ENCODE data around the gene RPL23. TPM values are rescaled to one million over a fixed set of nuclear protein-coding genes. Genes with fewer than 3 reads are reported as not detected.

Gene RPL23
- total and polyA plus RNA-seq, 9 of the 15 experiments (the other 6 are each of a cell fraction or from before 2014, with no cell fraction given) = 1,745 to 3,667 (median 3,096) TPM

DNA sequence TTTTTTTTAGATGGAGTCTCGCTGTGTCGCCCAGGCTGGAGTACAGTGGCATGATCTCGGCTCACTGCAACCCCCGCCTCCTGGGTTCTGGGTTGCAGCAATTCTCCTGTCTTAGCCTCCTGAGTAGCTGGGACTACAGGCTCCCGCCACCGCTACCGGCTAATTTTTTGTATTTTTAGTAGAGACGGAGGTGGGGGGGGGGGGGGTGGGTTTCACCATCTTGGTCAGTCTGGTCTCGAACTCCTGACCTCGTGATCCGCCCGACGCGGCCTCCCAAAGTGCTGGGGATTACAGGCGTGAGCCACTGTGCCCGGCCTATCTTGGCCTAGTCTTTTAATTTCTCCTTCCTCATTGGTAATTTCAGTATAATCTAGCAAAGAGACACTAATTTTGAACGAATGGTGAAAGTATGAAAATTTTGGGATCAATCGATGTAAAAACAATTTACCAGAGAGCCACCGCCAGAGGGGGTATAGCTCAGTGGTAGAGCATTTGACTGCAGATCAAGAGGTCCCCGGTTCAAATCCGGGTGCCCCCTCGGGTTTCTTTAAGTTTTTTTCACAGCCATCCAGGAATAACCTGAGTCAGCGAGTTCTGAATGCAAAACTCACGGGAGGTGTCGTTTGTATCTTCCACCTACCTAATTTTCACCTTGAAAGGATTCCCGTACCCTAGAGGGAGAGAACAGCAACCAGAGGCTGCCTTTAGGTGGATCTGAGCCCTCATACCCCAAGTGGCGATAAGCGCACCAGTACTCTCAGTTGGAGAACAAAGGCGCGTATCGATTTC, 13.9 kb upstream of the RPL23 start (continued):
- TF ChIP-seq POLR2AphosphoS2 (IDR thresholded peaks at IDR 0.05; ENCODE audit: low read length) (no peak), GMEB1 (CRISPR knock-in tag; IDR thresholded peaks at IDR 0.05) (peak; percentile 40; the same call in 1 of the 2 replicates), VEZF1 (CRISPR knock-in tag; IDR thresholded peaks at IDR 0.05) (peak; percentile 83), SMAD4 (CRISPR knock-in tag; conservative IDR thresholded peaks at IDR 0.05) (peak; percentile 27; the same call in 1 of the 2 replicates), BDP1 (IDR thresholded peaks at IDR 0.05; ENCODE audit: insufficient read depth, insufficient read length) (peak; percentile 57), PHB (CRISPR knock-in tag; IDR thresholded peaks at IDR 0.05) (no peak), POLR2G (IDR thresholded peaks at IDR 0.05; ENCODE audit: low read depth, low read length) (no peak), TCF7 (IDR thresholded peaks at IDR 0.05; ENCODE audit: borderline replicate concordance) (0 out of 2 replicates have a peak, but pooled peaks have one; percentile 1), MAFK (IDR thresholded peaks at IDR 0.05; ENCODE audit: low read length) (peak; percentile 96), POLR3G (IDR thresholded peaks at IDR 0.05; ENCODE audit: extremely low read depth, insufficient read length, insufficient replicate concordance) (peak; percentile 37), NBN (IDR thresholded peaks at IDR 0.05; ENCODE audit: low read depth) (peak; percentile 80; the same call in 1 of the 2 replicates), ZBTB40 (IDR thresholded peaks at IDR 0.05) (peak; percentile 88), ZBTB40 (CRISPR knock-in tag; IDR thresholded peaks at IDR 0.05) (no peak)
- TF ChIP-seq, protein P1, sequence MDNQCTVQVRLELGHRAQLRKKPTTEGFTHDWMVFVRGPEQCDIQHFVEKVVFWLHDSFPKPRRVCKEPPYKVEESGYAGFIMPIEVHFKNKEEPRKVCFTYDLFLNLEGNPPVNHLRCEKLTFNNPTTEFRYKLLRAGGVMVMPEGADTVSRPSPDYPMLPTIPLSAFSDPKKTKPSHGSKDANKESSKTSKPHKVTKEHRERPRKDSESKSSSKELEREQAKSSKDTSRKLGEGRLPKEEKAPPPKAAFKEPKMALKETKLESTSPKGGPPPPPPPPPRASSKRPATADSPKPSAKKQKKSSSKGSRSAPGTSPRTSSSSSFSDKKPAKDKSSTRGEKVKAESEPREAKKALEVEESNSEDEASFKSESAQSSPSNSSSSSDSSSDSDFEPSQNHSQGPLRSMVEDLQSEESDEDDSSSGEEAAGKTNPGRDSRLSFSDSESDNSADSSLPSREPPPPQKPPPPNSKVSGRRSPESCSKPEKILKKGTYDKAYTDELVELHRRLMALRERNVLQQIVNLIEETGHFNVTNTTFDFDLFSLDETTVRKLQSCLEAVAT (IDR thresholded peaks at IDR 0.05) = 0 out of 4 replicates have a peak, but pooled peaks of 1 of the 2 experiments have one; percentile 13
